Measurements from ENCODE around the gene EEIG1.

EEIG1 gene

DNA sequence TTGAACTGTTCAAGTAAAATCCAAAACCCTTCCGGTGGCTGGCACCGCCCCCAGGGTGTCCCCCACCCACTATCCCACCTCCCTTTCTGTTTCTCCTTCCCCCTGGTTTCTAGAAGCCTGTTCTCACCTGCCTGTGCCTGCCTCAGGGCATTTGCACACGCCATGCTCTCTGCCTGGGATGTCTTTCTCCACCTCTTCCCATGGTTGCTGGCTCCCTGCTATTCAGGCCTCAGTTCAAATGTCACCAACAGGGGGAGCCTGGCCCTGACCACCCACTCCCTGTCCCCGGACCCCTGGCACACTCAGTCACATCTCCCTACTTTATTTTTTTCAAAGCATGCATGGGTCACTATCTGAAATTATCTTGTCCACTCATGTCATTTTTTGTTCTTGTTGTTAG lies 39.9 kb upstream of the EEIG1 start:
- Histone ChIP-seq H3K36me3 (ENCODE audit: control insufficient read depth, insufficient read depth, low read length) (no peaks in the 10 kb centered on the region), H3K27ac (ENCODE audit: insufficient read depth, low read length, poor library complexity, severe bottlenecking) (peak overlapping the region; percentile 14), H3K4me3 (ENCODE audit: insufficient read depth, low read depth, low read length, poor library complexity, severe bottlenecking) (no peak overlapping the region), H3K27me3 (replicated peaks; ENCODE audit: control insufficient read depth, insufficient read depth, low read length, poor library complexity, severe bottlenecking) (no peaks in the 10 kb centered on the region), H3K4me1 (ENCODE audit: control insufficient read depth, insufficient read depth, low read length, poor library complexity, severe bottlenecking) (peaks cover 45% of the 10 kb centered on the region), H3K9me3 (ENCODE audit: control insufficient read depth, low read length) (no peaks in the 10 kb centered on the region)
- DNase-seq, result no peak

DNA sequence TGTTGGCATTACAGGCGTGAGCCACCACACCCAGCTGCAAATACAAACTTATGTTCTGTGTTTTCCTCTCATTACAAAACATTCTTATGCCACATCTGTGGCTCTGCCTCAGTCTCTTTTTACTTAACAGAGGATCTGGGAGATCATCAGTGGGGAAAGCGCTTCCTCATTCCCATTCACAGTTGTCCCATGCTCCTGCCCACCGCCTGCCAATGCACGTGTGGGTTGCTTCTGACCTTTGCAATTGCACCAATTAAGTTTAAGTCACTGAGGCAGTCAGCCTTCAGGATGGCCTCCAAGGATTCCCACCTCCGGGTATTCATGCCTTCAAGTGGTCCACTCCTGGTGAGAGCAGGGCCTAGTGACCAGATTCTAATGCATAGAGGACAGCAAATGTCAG lies 34.9 kb upstream of the EEIG1 start:
- no peak for DNase-seq
- Histone ChIP-seq H3K36me3 (ENCODE audit: control insufficient read depth, insufficient read depth, low read length) (no peaks in the 10 kb centered on the region), H3K27ac (ENCODE audit: insufficient read depth, low read length, poor library complexity, severe bottlenecking) (no peak overlapping the region), H3K27me3 (replicated peaks; ENCODE audit: control insufficient read depth, insufficient read depth, low read length, poor library complexity, severe bottlenecking) (no peaks in the 10 kb centered on the region), H3K4me1 (ENCODE audit: control insufficient read depth, insufficient read depth, low read length, poor library complexity, severe bottlenecking) (peaks cover 5% of the 10 kb centered on the region), H3K9me3 (ENCODE audit: control insufficient read depth, low read length) (no peaks in the 10 kb centered on the region), H3K4me3 (ENCODE audit: insufficient read depth, low read depth, low read length, poor library complexity, severe bottlenecking) (no peak overlapping the region)

DNA sequence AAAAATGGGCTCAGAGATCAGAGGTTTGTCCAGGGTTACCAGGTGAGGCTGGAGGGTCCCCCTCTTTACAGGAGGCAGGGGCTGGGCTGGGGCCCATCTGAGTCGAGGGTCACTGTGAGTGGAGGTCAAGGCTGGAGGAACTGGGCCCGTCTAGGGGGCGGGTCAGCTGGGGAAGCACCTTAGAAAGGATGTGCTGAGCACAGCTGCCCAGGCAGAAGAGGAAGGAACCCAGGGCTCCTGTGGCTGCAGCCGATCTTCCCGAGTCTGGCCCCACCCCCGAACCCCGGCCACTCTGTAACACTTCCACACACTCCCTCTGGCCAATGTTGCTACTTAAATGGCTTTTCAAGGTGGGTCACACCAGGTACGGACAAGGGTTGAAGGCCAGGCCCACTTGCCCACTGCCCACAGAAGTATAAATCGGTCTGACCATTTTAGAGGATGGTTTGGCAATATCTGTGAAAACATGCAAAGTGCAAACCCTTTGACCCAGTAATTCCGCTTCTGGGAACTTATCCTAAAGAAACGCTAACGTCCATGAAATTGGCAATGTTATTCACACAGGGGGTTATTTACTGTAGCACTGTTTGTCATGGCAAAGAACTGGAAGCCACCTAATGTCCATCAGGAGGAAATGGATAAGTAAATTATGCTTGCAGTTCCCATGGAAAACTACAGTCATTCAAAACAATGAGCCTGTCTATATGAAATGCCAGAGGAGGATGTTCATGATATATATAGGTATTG lies 30.5 kb upstream of the EEIG1 start:
- Histone ChIP-seq H3K4me3 (ENCODE audit: insufficient read depth, low read depth, low read length, poor library complexity, severe bottlenecking) (no peak overlapping the region), H3K9me3 (ENCODE audit: control insufficient read depth, low read length) (no peaks in the 10 kb centered on the region), H3K27me3 (replicated peaks; ENCODE audit: control insufficient read depth, insufficient read depth, low read length, poor library complexity, severe bottlenecking) (no peaks in the 10 kb centered on the region), H3K36me3 (ENCODE audit: control insufficient read depth, insufficient read depth, low read length) (no peaks in the 10 kb centered on the region), H3K27ac (ENCODE audit: insufficient read depth, low read length, poor library complexity, severe bottlenecking) (no peak overlapping the region), H3K4me1 (ENCODE audit: control insufficient read depth, insufficient read depth, low read length, poor library complexity, severe bottlenecking) (peaks cover 25% of the 10 kb centered on the region)
- DNase-seq, result no peak

DNA sequence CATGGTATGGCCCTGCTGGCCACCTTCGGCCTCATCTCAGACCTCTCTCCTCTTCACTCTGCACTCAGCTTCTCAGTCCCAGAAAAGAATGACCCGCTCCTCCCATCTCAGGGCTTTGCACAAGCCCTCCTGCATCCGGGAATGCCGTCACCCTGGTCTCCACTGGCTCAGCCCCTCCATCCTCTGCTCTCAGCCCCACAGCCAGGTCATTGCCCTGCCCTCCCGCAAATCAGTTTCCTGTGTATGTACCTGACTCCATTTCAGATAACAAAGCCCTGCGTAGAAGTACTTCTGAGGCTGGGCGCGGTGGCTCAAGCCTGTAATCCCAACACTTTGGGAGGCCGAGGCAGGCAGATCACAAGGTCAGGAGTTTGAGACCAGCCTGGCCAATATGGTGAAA lies 28.9 kb upstream of the EEIG1 start:
- H3K27me3 ChIP-seq (replicated peaks; ENCODE audit: control insufficient read depth, insufficient read depth, low read length, poor library complexity, severe bottlenecking), result no peaks in the 10 kb centered on the region
- H3K9me3 ChIP-seq (ENCODE audit: control insufficient read depth, low read length), result no peaks in the 10 kb centered on the region
- H3K36me3 ChIP-seq (ENCODE audit: control insufficient read depth, insufficient read depth, low read length), result no peaks in the 10 kb centered on the region
- H3K27ac ChIP-seq (ENCODE audit: insufficient read depth, low read length, poor library complexity, severe bottlenecking), result no peak overlapping the region
- DNase-seq, result no peak
- peaks cover 37% of the 10 kb centered on the region for H3K4me1 ChIP-seq (ENCODE audit: control insufficient read depth, insufficient read depth, low read length, poor library complexity, severe bottlenecking)
- H3K4me3 ChIP-seq (ENCODE audit: insufficient read depth, low read depth, low read length, poor library complexity, severe bottlenecking), result no peak overlapping the region

DNA sequence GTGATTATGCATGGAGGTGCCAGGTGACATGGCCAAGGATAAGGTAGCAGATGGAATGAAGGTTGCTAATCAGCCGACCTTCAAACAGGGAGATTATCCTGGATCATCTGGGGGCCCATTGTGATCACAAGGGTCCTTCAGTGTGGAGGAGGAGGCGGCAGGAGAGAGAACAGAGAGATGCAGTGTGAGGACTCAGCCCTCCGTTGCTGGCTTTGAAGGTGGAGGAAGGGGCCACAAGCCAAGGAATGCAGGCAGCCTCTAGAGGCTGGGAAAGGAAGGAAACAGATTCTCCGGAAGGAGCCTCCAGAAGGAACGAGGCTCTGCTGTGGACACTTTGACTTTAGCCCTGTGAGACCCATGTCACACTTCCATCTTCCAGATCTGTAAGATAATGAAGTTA lies 27.4 kb upstream of the EEIG1 start:
- Histone ChIP-seq H3K27ac (ENCODE audit: insufficient read depth, low read length, poor library complexity, severe bottlenecking) (peak overlapping the region; percentile 85), H3K36me3 (ENCODE audit: control insufficient read depth, insufficient read depth, low read length) (no peaks in the 10 kb centered on the region), H3K4me1 (ENCODE audit: control insufficient read depth, insufficient read depth, low read length, poor library complexity, severe bottlenecking) (peaks cover 37% of the 10 kb centered on the region), H3K27me3 (replicated peaks; ENCODE audit: control insufficient read depth, insufficient read depth, low read length, poor library complexity, severe bottlenecking) (no peaks in the 10 kb centered on the region), H3K4me3 (ENCODE audit: insufficient read depth, low read depth, low read length, poor library complexity, severe bottlenecking) (peak overlapping the region; percentile 24), H3K9me3 (ENCODE audit: control insufficient read depth, low read length) (no peaks in the 10 kb centered on the region)
- no peak for DNase-seq

DNA sequence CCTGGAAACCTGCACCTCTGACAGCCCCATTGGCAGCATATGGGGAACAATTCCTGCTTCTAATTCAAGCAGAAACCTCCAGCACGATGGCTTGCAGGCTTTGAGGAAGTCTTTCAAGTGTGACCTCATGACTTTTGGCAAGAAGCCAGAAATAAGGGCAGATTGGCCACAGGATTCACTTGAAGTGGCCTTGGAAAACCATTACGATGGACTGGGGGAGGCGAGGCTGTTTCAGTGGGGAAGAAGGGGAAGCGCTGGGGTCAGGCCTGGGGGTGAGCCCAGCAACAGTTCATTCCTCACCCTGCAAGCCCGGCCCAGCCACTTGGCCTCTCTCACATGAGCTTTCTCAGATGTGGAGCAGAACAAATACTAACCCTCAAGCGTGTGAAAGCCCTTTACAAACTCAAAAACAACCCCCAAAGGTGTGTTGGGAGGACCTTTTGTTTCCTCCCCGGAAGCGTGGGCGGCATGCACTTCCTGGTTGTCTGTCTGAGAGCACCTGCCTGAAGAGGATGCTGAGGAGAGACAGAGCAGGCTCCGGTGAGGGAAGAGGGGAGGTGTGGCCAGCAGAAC lies 26.9 kb upstream of the EEIG1 start:
- Histone ChIP-seq H3K4me1 (ENCODE audit: control insufficient read depth, insufficient read depth, low read length, poor library complexity, severe bottlenecking) (peaks cover 37% of the 10 kb centered on the region), H3K27me3 (replicated peaks; ENCODE audit: control insufficient read depth, insufficient read depth, low read length, poor library complexity, severe bottlenecking) (no peaks in the 10 kb centered on the region), H3K9me3 (ENCODE audit: control insufficient read depth, low read length) (no peaks in the 10 kb centered on the region), H3K27ac (ENCODE audit: insufficient read depth, low read length, poor library complexity, severe bottlenecking) (peak overlapping the region; percentile 85), H3K4me3 (ENCODE audit: insufficient read depth, low read depth, low read length, poor library complexity, severe bottlenecking) (peak overlapping the region; percentile 24), H3K36me3 (ENCODE audit: control insufficient read depth, insufficient read depth, low read length) (no peaks in the 10 kb centered on the region)
- DNase-seq, result peak; percentile 84 to 88 (median 85)

DNA sequence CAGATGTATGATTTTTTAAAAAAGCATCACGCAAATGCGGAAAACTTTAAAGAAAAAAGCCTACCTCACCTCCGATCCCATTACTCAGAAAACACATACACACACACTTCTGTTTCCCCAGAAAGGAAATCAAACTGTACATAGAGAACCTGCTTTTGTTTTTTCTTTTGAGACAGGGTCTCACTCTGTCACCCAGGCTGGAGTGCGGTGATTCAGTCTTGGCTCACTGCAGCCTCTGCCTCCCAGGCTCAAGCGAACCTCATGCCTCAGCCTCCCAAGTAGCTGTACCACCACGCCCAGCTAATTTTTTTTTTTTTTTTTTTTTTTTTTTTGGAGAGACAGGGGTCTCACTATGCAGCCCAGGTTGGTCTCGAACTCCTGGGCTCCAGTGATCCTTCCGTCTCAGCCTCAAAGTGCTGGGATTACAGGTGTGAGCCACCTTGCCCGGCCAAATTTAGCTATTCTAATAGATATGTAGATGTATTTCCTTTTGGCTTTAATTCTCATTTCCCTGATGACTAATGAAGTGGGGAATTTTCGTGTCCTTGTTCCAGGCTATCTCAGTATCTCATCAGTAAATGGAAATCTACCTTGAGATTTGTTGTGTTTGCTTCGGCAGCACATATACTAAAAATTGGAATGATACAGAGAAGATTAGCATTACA lies 25.7 kb upstream of the EEIG1 start:
- peaks cover 37% of the 10 kb centered on the region for H3K4me1 ChIP-seq (ENCODE audit: control insufficient read depth, insufficient read depth, low read length, poor library complexity, severe bottlenecking)
- no peak for DNase-seq
- no peaks in the 10 kb centered on the region for H3K9me3 ChIP-seq (ENCODE audit: control insufficient read depth, low read length)
- H3K4me3 ChIP-seq (ENCODE audit: insufficient read depth, low read depth, low read length, poor library complexity, severe bottlenecking), result no peak overlapping the region
- no peaks in the 10 kb centered on the region for H3K27me3 ChIP-seq (replicated peaks; ENCODE audit: control insufficient read depth, insufficient read depth, low read length, poor library complexity, severe bottlenecking)
- H3K27ac ChIP-seq (ENCODE audit: insufficient read depth, low read length, poor library complexity, severe bottlenecking), result peak overlapping the region; percentile 85
- no peaks in the 10 kb centered on the region for H3K36me3 ChIP-seq (ENCODE audit: control insufficient read depth, insufficient read depth, low read length)

DNA sequence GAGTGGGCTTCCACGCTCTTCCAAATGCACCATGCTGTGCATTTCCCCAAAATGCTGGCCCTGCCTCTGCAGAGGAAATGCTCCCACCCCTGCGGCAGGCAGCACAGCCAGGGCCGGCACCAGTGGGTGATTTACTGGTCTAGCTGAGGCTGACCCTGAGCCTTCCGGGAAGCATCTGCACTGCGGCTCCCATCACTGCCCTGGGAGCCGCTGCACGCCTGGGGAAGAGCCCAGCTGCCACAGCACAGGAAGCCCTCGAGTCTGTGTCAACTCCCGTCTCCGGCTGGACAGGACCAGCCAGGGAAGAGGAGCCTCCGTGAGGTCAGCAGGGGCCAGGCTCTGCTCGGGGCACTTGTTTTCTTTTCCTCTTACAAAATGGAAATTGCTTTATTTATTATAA lies 25.1 kb upstream of the EEIG1 start:
- DNase-seq, result no peak
- Histone ChIP-seq H3K36me3 (ENCODE audit: control insufficient read depth, insufficient read depth, low read length) (no peaks in the 10 kb centered on the region), H3K4me3 (ENCODE audit: insufficient read depth, low read depth, low read length, poor library complexity, severe bottlenecking) (no peak overlapping the region), H3K27ac (ENCODE audit: insufficient read depth, low read length, poor library complexity, severe bottlenecking) (peak overlapping the region; percentile 85), H3K27me3 (replicated peaks; ENCODE audit: control insufficient read depth, insufficient read depth, low read length, poor library complexity, severe bottlenecking) (no peaks in the 10 kb centered on the region), H3K4me1 (ENCODE audit: control insufficient read depth, insufficient read depth, low read length, poor library complexity, severe bottlenecking) (peaks cover 33% of the 10 kb centered on the region), H3K9me3 (ENCODE audit: control insufficient read depth, low read length) (no peaks in the 10 kb centered on the region)

DNA sequence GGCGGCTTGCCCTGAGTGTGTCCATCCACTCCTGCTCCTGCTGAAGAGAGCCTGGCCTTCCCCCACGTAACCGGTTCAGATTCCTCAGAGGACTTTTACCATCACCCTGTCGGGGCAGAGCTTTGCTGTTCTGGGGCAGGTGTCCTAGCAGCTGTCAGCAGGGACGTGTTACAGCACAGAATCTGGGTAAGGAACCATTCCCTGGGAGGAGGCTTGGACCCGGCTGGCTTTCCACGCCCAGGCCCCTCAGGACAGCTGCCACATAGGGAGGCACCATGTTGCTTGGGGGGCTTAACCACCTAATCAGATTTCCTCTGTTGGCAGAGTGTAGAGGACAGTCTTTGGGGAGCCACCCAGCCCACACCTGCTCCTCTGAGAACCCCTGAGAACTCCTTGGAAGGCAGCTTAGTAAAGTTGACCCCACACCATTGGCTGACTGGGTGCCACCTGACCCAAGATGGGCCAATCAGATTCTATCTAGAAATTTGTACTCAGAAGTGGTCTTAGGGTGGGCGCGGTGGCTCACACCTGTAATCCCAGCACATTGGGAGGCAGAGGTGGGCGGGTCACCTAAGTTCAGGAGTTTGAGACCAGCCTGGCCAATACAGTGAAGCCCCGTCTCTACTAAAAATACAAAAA lies 23.3 kb upstream of the EEIG1 start:
- Histone ChIP-seq H3K4me3 (ENCODE audit: insufficient read depth, low read depth, low read length, poor library complexity, severe bottlenecking) (no peak overlapping the region), H3K4me1 (ENCODE audit: control insufficient read depth, insufficient read depth, low read length, poor library complexity, severe bottlenecking) (peaks cover 32% of the 10 kb centered on the region), H3K9me3 (ENCODE audit: control insufficient read depth, low read length) (no peaks in the 10 kb centered on the region), H3K27ac (ENCODE audit: insufficient read depth, low read length, poor library complexity, severe bottlenecking) (no peak overlapping the region), H3K27me3 (replicated peaks; ENCODE audit: control insufficient read depth, insufficient read depth, low read length, poor library complexity, severe bottlenecking) (no peaks in the 10 kb centered on the region), H3K36me3 (ENCODE audit: control insufficient read depth, insufficient read depth, low read length) (no peaks in the 10 kb centered on the region)
- no peak for DNase-seq

DNA sequence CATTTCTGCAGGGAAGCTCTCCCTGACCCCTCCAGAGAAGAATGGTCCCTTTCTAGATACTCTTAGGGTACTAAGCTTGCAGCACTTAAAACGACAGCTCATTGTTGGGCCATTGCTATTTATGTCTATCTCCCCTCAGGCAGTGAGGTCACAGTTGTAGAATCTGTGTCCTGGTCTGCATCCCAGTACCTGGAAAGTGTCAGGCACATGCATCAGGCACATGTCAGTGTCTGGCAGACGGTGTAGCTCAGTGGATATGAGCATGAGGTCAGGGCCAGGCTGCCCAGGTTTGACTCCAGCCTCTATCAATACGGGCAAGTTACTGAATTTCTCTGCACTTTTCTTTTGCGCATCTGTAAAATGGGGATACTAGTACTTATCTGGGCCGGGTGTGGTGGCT lies 22.2 kb upstream of the EEIG1 start:
- no peak for DNase-seq

More for the DNA sequence above, 22.2 kb upstream of the EEIG1 start:
- Histone ChIP-seq H3K27ac (ENCODE audit: insufficient read depth, low read length, poor library complexity, severe bottlenecking) (no peak overlapping the region), H3K9me3 (ENCODE audit: control insufficient read depth, low read length) (no peaks in the 10 kb centered on the region), H3K36me3 (ENCODE audit: control insufficient read depth, insufficient read depth, low read length) (no peaks in the 10 kb centered on the region), H3K4me1 (ENCODE audit: control insufficient read depth, insufficient read depth, low read length, poor library complexity, severe bottlenecking) (peaks cover 28% of the 10 kb centered on the region), H3K4me3 (ENCODE audit: insufficient read depth, low read depth, low read length, poor library complexity, severe bottlenecking) (no peak overlapping the region), H3K27me3 (replicated peaks; ENCODE audit: control insufficient read depth, insufficient read depth, low read length, poor library complexity, severe bottlenecking) (no peaks in the 10 kb centered on the region)
